C4-2B (cell line): ENCODE measurements around the gene AGPAT3.

Experiments
- ZFX ChIP-seq: fragments of 450-650 bp; IDR thresholded peaks from 2 replicates; pipeline ENCODE4 v1.6.1; 2017
- TF ChIP-seq, protein P1 (sequence below): fragments of 450-650 bp; conservative IDR thresholded peaks from 2 replicates; pipeline ENCODE4 v1.5.1; 2017; ENCODE audit warnings: mild to moderate bottlenecking

DNA sequence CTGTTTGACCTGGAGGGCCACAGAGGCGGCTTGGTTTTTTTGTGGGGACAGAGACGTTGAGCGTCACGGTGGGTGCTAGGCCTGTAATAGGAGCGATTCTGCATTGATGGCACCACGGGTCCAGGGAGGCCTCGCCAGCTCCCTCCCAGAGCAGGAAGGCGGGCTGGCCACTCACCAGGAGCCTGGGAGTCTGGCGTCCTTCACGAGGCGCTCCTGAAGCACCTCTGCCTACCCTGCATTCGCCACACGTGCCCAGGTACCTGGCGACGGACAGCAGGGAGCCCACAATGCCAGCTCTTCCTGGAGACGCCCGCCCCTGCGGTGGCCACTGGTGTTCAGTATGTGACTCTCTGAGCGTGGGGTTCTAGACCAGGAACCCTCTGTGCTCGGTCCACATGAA, 77.2 kb downstream of the AGPAT3 start:
- TF ChIP-seq, protein P1, sequence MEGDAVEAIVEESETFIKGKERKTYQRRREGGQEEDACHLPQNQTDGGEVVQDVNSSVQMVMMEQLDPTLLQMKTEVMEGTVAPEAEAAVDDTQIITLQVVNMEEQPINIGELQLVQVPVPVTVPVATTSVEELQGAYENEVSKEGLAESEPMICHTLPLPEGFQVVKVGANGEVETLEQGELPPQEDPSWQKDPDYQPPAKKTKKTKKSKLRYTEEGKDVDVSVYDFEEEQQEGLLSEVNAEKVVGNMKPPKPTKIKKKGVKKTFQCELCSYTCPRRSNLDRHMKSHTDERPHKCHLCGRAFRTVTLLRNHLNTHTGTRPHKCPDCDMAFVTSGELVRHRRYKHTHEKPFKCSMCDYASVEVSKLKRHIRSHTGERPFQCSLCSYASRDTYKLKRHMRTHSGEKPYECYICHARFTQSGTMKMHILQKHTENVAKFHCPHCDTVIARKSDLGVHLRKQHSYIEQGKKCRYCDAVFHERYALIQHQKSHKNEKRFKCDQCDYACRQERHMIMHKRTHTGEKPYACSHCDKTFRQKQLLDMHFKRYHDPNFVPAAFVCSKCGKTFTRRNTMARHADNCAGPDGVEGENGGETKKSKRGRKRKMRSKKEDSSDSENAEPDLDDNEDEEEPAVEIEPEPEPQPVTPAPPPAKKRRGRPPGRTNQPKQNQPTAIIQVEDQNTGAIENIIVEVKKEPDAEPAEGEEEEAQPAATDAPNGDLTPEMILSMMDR, result no peak
- TF ChIP-seq ZFX, result no peak
